GM12878 (cell line): ENCODE measurements around the gene KAZN. TPM values are rescaled to one million over a fixed set of nuclear protein-coding genes. Genes with fewer than 3 reads are reported as not detected.

Experiments used
- ATAC-seq: fragments of 200-7000 bp; cut with Tn5 transposase; 3 replicates; pipeline ENCODE4 v1.9.1; 2020; ENCODE audit warnings: mild to moderate bottlenecking, moderate library complexity
- BruUV-seq: library from RNA; stranded (reverse); fragments of 400-500 nt; replicated peaks from 2 replicates; lab custom pipeline; 2021; lab: Mats Ljungman, UMichigan
- CTCF ChIA-PET: fragments of 300-600 bp; sonication (Branson Sonifier 250); formaldehyde crosslinking; extraction: SDS; loops from one replicate; lab custom pipeline; 2021; ENCODE audit warnings: inconsistent platforms; lab: Yijun Ruan, JAX
- POLR2A ChIA-PET: fragments of 350-600 bp; formaldehyde crosslinking; extraction: SDS; loops from one replicate; lab custom pipeline; 2021; ENCODE audit warnings: inconsistent platforms; lab: Charles Lee
- RAD21 ChIA-PET: fragments of 300-600 bp; sonication (Branson Sonifier 250); formaldehyde crosslinking; loops from one replicate; lab custom pipeline; 2023; ENCODE audit warnings: antibody characterized with exemption; ENCODE audit not compliant: unreplicated experiment; lab: Charles Lee
- SMC1A ChIA-PET: fragments of 300-600 bp; sonication (Branson Sonifier 250); formaldehyde crosslinking; loops from one replicate; lab custom pipeline; 2023; ENCODE audit not compliant: unreplicated experiment, uncharacterized antibody; lab: Charles Lee
- DNase-seq: peaks from one replicate; pipeline ENCODE4 v3.0.0-alpha.2; 2011; ENCODE audit warnings: low read depth, low spot score
- FAIRE-seq: peaks from 3 replicates; lab custom pipeline; 2011; peaks lifted over from hg19 to GRCh38; lab: Jason Lieb, UNC
- H2AFZ ChIP-seq: 2 replicates; pipeline ENCODE4 v1.6.0; 2011; ENCODE audit warnings: low read depth, low read length, control low read depth; ENCODE audit not compliant: control insufficient read depth
- H3K27ac ChIP-seq: 2 replicates; pipeline ENCODE4 v1.5.1; 2011; ENCODE audit warnings: control low read depth; ENCODE audit not compliant: control insufficient read depth, insufficient read depth
- H3K27me3 ChIP-seq, 2 experiments: replicated peaks in 1 of 2; 2 replicates each; pipeline versions ENCODE4 v1.6.0 to v1.6.1; 2011; ENCODE audit warnings: low read length in 1 of 2; ENCODE audit not compliant: control insufficient read depth in 2 of 2, insufficient read depth in 2 of 2
- H3K36me3 ChIP-seq, 2 experiments: 2 replicates each; pipeline ENCODE4 v1.5.1; 2011; ENCODE audit warnings: low read length in 1 of 2; ENCODE audit not compliant: control insufficient read depth in 2 of 2, insufficient read depth in 2 of 2
- H3K4me1 ChIP-seq: 2 replicates; pipeline ENCODE4 v1.6.1; 2011; ENCODE audit warnings: mild to moderate bottlenecking, low read length, moderate library complexity, mixed read lengths; ENCODE audit not compliant: control insufficient read depth, insufficient read depth
- H3K4me2 ChIP-seq: 2 replicates; pipeline ENCODE4 v1.6.0; 2011; ENCODE audit warnings: control low read depth; ENCODE audit not compliant: control insufficient read depth, insufficient read depth
- H3K4me3 ChIP-seq: fragments of 200-600 bp; sonication (generic); 2 replicates; pipeline ENCODE4 v1.5.1; 2016
- H3K79me2 ChIP-seq: 2 replicates; pipeline ENCODE4 v1.6.0; 2011; ENCODE audit warnings: low read length; ENCODE audit not compliant: control insufficient read depth, insufficient read depth
- H3K9ac ChIP-seq: 2 replicates; pipeline ENCODE4 v1.8.0; 2011; ENCODE audit warnings: low read length, control low read depth, mixed read lengths; ENCODE audit not compliant: control insufficient read depth, insufficient read depth
- H3K9me3 ChIP-seq: replicated peaks from 3 replicates; pipeline ENCODE4 v1.5.1; 2011; ENCODE audit warnings: mild to moderate bottlenecking, low read length; ENCODE audit not compliant: control insufficient read depth, insufficient read depth
- H4K20me1 ChIP-seq: 2 replicates; pipeline ENCODE4 v1.6.0; 2011; ENCODE audit not compliant: control insufficient read depth, insufficient read depth
- CBFB ChIP-seq: IDR thresholded peaks from 2 replicates; pipeline ENCODE4 v1.6.1; 2016; ENCODE audit warnings: antibody characterized with exemption, low read depth
- EGR1 ChIP-seq, 2 experiments: IDR thresholded peaks; 1 replicate in 1 of 2; 2 replicates in 1 of 2; pipeline ENCODE4 v1.6.1; 2011 to 2012; ENCODE audit warnings: low read depth in 2 of 2, low read length in 2 of 2, borderline replicate concordance in 1 of 2, mild to moderate bottlenecking in 1 of 2, moderate library complexity in 1 of 2
- ESRRA ChIP-seq: IDR thresholded peaks from 2 replicates; pipeline ENCODE4 v1.6.1; 2012; ENCODE audit warnings: mild to moderate bottlenecking, low read length, improper control_type of control experiment
- ETV6 ChIP-seq, 2 experiments: fragments of 450-650 bp in 1 of 2; IDR thresholded peaks in 1 of 2; conservative IDR thresholded peaks in 1 of 2; 2 replicates each; pipeline ENCODE4 v1.6.1; 2014; ENCODE audit warnings: antibody characterized with exemption in 1 of 2, borderline replicate concordance in 1 of 2, low read depth in 1 of 2, mild to moderate bottlenecking in 1 of 2, moderate library complexity in 1 of 2
- NFYA ChIP-seq: IDR thresholded peaks from 2 replicates; pipeline ENCODE4 v1.6.1; 2011; ENCODE audit warnings: low read depth, mild to moderate bottlenecking, low read length, improper control_type of control experiment, borderline replicate concordance
- RUNX3 ChIP-seq: IDR thresholded peaks from 2 replicates; pipeline ENCODE4 v1.6.1; 2012; ENCODE audit warnings: low read length, inconsistent platforms
- SIN3A ChIP-seq: IDR thresholded peaks from 2 replicates; pipeline ENCODE4 v1.6.1; 2012; ENCODE audit warnings: low read depth, low read length, improper control_type of control experiment
- WGBS: methylation state at CpG from one replicate; pipeline ENCODE4 v1.1.6; 2016; ENCODE audit warnings: low lambda C conversion rate; ENCODE audit not compliant: insufficient replicate concordance, insufficient coverage; ENCODE audit errors: missing lambda C conversion rate; 5-methylcytosine and 5-hydroxymethylcytosine counted together
- in situ Hi-C: fragments of 300-500 bp; cut with MboI; formaldehyde crosslinking; loops from 9 replicates; pipeline ENCODE4 v1.14.3; 2018; ENCODE audit warnings: mixed read lengths
- intact Hi-C: fragments of 100-400 bp; cut with micrococcal nuclease; formaldehyde crosslinking; loops from one replicate; pipeline ENCODE4 v1.14.2; 2022; ENCODE audit not compliant: unreplicated experiment
- polyA plus RNA-seq, 11 experiments: library from polyadenylated mRNA; depleted of rRNA in 4 of 11; unstranded in 6 of 11; stranded (reverse) in 5 of 11; fragments of >200 nt; fragmentation: Nextera tagmentation in 4 of 11; fragmentation: Illumina TruSeq in 1 of 11; extraction: Ambion mirVana in 4 of 11; extraction: Trizol in 1 of 11; gene quantifications; 1 replicate in 1 of 11; 2 replicates in 10 of 11; pipeline versions ENCODE4 v1.2.1 to v1.2.3, GENCODE V29; 2011 to 2016; ENCODE audit warnings: inconsistent platforms in 2 of 11, missing spikeins in 2 of 11, low read depth in 1 of 11
- total RNA-seq, 4 experiments: library from RNA; depleted of rRNA in 3 of 4; stranded (reverse); fragments of >200 nt in 3 of 4; fragmentation: Illumina TruSeq in 1 of 4; extraction: Trizol in 1 of 4; gene quantifications; 2 replicates each; pipeline versions ENCODE4 v1.2.1 to v1.2.3, GENCODE V29; 2013 to 2021
- TF ChIP-seq, protein P1 (sequence below): IDR thresholded peaks from 2 replicates; pipeline ENCODE4 v1.6.1; 2011; ENCODE audit warnings: borderline replicate concordance, low read depth, mild to moderate bottlenecking, moderate library complexity, mixed read lengths, low read length; ENCODE audit not compliant: insufficient read depth; ENCODE audit errors: extremely low read length
- TF ChIP-seq, protein P2 (sequence below): fragments of 450-650 bp; IDR thresholded peaks from 2 replicates; pipeline ENCODE4 v1.6.1; 2018; ENCODE audit warnings: mild to moderate bottlenecking, low read depth, moderate library complexity; ENCODE audit not compliant: partially characterized antibody
- TF ChIP-seq, protein P3 (sequence below): IDR thresholded peaks from 2 replicates; pipeline ENCODE4 v1.6.1; 2011; ENCODE audit warnings: borderline replicate concordance, low read depth, mild to moderate bottlenecking, moderate library complexity, low read length; ENCODE audit not compliant: insufficient read depth, poor library complexity, severe bottlenecking
- TF ChIP-seq, protein P4 (sequence below): fragments of 150-350 bp; IDR thresholded peaks from 2 replicates; pipeline ENCODE4 v1.6.1; 2014; ENCODE audit warnings: mild to moderate bottlenecking, low read depth, low read length

Gene KAZN
- total and polyA plus RNA-seq, 10 of the 15 experiments (the other 5 are each of a cell fraction or from before 2014, with no cell fraction given), result 0.72 to 4.0 (median 1.2) TPM

DNA sequence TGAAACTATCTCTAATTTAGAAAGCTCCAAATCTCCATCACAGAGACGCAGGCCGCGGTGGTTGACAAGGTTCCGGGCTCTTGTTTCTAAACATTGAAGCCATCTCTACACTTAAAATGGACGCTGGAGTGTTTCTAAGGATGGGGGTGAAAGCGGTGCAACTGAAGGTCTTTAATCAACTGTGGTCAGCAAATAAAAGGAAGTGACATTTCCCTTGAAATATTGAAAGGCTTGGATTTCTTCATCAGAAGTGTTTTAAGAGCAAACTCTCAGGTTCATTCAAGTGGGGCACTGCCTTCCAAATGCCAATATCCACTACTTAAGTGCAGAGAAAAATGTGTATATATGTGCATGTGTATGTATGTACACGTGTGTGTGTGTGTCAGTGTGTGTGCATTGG lies 117.3 kb downstream of the KAZN start (continued):
- TF ChIP-seq, protein P1, sequence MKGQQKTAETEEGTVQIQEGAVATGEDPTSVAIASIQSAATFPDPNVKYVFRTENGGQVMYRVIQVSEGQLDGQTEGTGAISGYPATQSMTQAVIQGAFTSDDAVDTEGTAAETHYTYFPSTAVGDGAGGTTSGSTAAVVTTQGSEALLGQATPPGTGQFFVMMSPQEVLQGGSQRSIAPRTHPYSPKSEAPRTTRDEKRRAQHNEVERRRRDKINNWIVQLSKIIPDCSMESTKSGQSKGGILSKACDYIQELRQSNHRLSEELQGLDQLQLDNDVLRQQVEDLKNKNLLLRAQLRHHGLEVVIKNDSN, result no peak
- TF ChIP-seq CBFB (no peak), SIN3A (no peak), EGR1 (IDR thresholded peaks at IDR 0.05; ENCODE audit: borderline replicate concordance in 1 of 2, low read depth in 2 of 2, low read length in 2 of 2) (no peak)
- TF ChIP-seq, protein P2, sequence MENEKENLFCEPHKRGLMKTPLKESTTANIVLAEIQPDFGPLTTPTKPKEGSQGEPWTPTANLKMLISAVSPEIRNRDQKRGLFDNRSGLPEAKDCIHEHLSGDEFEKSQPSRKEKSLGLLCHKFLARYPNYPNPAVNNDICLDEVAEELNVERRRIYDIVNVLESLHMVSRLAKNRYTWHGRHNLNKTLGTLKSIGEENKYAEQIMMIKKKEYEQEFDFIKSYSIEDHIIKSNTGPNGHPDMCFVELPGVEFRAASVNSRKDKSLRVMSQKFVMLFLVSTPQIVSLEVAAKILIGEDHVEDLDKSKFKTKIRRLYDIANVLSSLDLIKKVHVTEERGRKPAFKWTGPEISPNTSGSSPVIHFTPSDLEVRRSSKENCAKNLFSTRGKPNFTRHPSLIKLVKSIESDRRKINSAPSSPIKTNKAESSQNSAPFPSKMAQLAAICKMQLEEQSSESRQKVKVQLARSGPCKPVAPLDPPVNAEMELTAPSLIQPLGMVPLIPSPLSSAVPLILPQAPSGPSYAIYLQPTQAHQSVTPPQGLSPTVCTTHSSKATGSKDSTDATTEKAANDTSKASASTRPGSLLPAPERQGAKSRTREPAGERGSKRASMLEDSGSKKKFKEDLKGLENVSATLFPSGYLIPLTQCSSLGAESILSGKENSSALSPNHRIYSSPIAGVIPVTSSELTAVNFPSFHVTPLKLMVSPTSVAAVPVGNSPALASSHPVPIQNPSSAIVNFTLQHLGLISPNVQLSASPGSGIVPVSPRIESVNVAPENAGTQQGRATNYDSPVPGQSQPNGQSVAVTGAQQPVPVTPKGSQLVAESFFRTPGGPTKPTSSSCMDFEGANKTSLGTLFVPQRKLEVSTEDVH, result no peak
- TF ChIP-seq, protein P3, sequence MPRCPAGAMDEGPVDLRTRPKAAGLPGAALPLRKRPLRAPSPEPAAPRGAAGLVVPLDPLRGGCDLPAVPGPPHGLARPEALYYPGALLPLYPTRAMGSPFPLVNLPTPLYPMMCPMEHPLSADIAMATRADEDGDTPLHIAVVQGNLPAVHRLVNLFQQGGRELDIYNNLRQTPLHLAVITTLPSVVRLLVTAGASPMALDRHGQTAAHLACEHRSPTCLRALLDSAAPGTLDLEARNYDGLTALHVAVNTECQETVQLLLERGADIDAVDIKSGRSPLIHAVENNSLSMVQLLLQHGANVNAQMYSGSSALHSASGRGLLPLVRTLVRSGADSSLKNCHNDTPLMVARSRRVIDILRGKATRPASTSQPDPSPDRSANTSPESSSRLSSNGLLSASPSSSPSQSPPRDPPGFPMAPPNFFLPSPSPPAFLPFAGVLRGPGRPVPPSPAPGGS, result no peak
- TF ChIP-seq, all 136 proteins: peak for 0

DNA sequence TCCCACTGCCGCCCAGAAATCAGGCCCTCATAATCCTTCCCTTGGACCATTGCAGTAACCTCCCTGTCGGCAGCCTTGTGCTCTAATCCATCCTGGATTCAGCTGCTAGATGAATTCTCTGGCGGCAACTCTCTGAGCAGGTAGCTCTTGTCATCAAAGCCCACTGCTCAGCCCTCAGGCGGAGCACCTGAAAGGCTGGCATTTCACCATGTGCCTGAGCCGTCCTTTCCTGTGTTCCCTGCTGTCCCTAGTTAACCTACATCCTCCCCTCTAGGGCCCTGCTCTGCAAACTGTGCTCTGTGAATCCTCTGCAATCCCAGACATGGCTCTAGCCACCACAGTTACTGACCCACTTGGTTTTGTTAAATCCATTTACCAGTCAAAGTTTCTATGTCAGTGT lies 118.0 kb downstream of the KAZN start:
- no peak overlapping the region for H3K4me2 ChIP-seq
- H2AFZ ChIP-seq, result no peak overlapping the region
- H3K27me3 ChIP-seq, result no peaks in the 10 kb centered on the region
- WGBS, result 18% methylated on average over 5 of the region's 5 CpGs
- POLR2A ChIA-PET, result no interaction called here
- H3K9me3 ChIP-seq, result no peaks in the 10 kb centered on the region; the same call in 2 of the 3 replicates
- no peaks in the 10 kb centered on the region for H3K4me1 ChIP-seq
- H3K27ac ChIP-seq, result no peak overlapping the region
- no peaks in the 10 kb centered on the region for H3K36me3 ChIP-seq
- ATAC-seq, result no peak
- H3K4me3 ChIP-seq, result no peak overlapping the region
- no peak for DNase-seq
- H3K79me2 ChIP-seq, result no peaks in the 10 kb centered on the region
- intact Hi-C loops (no loop called here), in situ Hi-C loops (no loop called here)
- SMC1A ChIA-PET, result no interaction called here
- H4K20me1 ChIP-seq, result no peaks in the 10 kb centered on the region
- no peak for FAIRE-seq
- BruUV-seq, result no TSS peak
- RAD21 ChIA-PET, result no interaction called here
- CTCF ChIA-PET, result no interaction called here
- no peak overlapping the region for H3K9ac ChIP-seq
- TF ChIP-seq, protein P2, result no peak
- TF ChIP-seq ESRRA (no peak), ETV6 (conservative IDR thresholded peaks at IDR 0.05 in 1 of 2, IDR thresholded peaks at IDR 0.05 in 1 of 2; ENCODE audit: borderline replicate concordance in 1 of 2, low read depth in 1 of 2) (no peak), RUNX3 (no peak), NFYA (no peak)
- TF ChIP-seq, protein P4, sequence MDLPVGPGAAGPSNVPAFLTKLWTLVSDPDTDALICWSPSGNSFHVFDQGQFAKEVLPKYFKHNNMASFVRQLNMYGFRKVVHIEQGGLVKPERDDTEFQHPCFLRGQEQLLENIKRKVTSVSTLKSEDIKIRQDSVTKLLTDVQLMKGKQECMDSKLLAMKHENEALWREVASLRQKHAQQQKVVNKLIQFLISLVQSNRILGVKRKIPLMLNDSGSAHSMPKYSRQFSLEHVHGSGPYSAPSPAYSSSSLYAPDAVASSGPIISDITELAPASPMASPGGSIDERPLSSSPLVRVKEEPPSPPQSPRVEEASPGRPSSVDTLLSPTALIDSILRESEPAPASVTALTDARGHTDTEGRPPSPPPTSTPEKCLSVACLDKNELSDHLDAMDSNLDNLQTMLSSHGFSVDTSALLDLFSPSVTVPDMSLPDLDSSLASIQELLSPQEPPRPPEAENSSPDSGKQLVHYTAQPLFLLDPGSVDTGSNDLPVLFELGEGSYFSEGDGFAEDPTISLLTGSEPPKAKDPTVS, result no peak
